HepG2 (cell line): ENCODE data around the gene NKAIN2. TPM values are rescaled to one million over a fixed set of nuclear protein-coding genes. Genes with fewer than 3 reads are reported as not detected.

ENCODE experiments used
- ATAC-seq: fragments of 200-7000 bp; cut with Tn5 transposase; 3 replicates; pipeline ENCODE4 v1.9.1; 2020; ENCODE audit warnings: mild to moderate bottlenecking, moderate library complexity
- BruUV-seq: library from RNA; stranded (reverse); fragments of 400-500 nt; replicated peaks from 2 replicates; lab custom pipeline; 2021; lab: Mats Ljungman, UMichigan
- CTCF ChIA-PET: fragments of 300-600 bp; formaldehyde crosslinking; extraction: SDS; loops from one replicate; lab custom pipeline; 2021; ENCODE audit warnings: low total read pairs, inconsistent platforms, low intra/inter-chr PET ratio; lab: Yijun Ruan, JAX
- POLR2A ChIA-PET: fragments of 350-600 bp; sonication (Branson Sonifier 250); formaldehyde crosslinking; loops from one replicate; lab custom pipeline; 2020; ENCODE audit warnings: antibody characterized with exemption, inconsistent platforms; lab: Yijun Ruan, JAX
- DNase-seq: peaks from one replicate; pipeline ENCODE4 v3.0.0-alpha.2; 2015; ENCODE audit warnings: low spot score
- FAIRE-seq: peaks from 3 replicates; lab custom pipeline; 2011; peaks lifted over from hg19 to GRCh38; lab: Jason Lieb, UNC
- H2AFZ ChIP-seq: one replicate; pipeline ENCODE4 v1.6.1; 2011; ENCODE audit warnings: low read length, inconsistent platforms
- H3K27ac ChIP-seq: fragments of 300-600 bp; 3 replicates; pipeline ENCODE4 v1.8.0; 2011; ENCODE audit warnings: mixed run types, mild to moderate bottlenecking, mixed read lengths, low read length, inconsistent platforms; ENCODE audit not compliant: insufficient read depth; ENCODE audit errors: extremely low read length
- H3K27me3 ChIP-seq, 2 experiments: fragments of 200-600 bp in 1 of 2; 2 replicates in 1 of 2; 3 replicates in 1 of 2; pipeline versions ENCODE4 v1.6.0 to v1.8.0; 2011; ENCODE audit warnings: low read length in 2 of 2, mild to moderate bottlenecking in 2 of 2, moderate library complexity in 2 of 2, inconsistent platforms in 1 of 2; ENCODE audit not compliant: insufficient read depth in 2 of 2, control insufficient read depth in 1 of 2
- H3K36me3 ChIP-seq, 2 experiments: fragments of 200-600 bp in 1 of 2; replicated peaks in 1 of 2; 2 replicates in 1 of 2; 3 replicates in 1 of 2; pipeline versions ENCODE4 v1.5.1 to v1.8.0; 2011; ENCODE audit warnings: low read length in 2 of 2, inconsistent platforms in 1 of 2; ENCODE audit not compliant: insufficient read depth in 2 of 2, control insufficient read depth in 1 of 2
- H3K4me1 ChIP-seq: 2 replicates; pipeline ENCODE4 v1.5.1; 2012; ENCODE audit warnings: low read length, inconsistent platforms; ENCODE audit not compliant: insufficient read depth
- H3K4me2 ChIP-seq: 2 replicates; pipeline ENCODE4 v1.6.0; 2011; ENCODE audit warnings: low read depth, low read length, inconsistent platforms
- H3K4me3 ChIP-seq, 3 experiments: fragments of 200-600 bp in 1 of 3; sonication (generic), shearing (Covaris generic) in 1 of 3; replicated peaks in 1 of 3; 2 replicates each; pipeline ENCODE4 v1.5.1; 2011 to 2016; ENCODE audit warnings: low read length in 3 of 3, inconsistent platforms in 2 of 3, low read depth in 2 of 3, mild to moderate bottlenecking in 2 of 3, control low read depth in 1 of 3, mixed read lengths in 1 of 3; ENCODE audit not compliant: insufficient read depth in 1 of 3
- H3K79me2 ChIP-seq: one replicate; pipeline ENCODE4 v1.6.1; 2011; ENCODE audit warnings: low read length, inconsistent platforms; ENCODE audit not compliant: insufficient read depth
- H3K9ac ChIP-seq: 2 replicates; pipeline ENCODE4 v1.6.0; 2011; ENCODE audit warnings: mild to moderate bottlenecking, low read depth, low read length, inconsistent platforms; ENCODE audit not compliant: insufficient read depth
- H3K9me3 ChIP-seq: 2 replicates; pipeline ENCODE4 v1.5.1; 2012; ENCODE audit warnings: mild to moderate bottlenecking, low read length
- H4K20me1 ChIP-seq: 2 replicates; pipeline ENCODE4 v1.6.0; 2011; ENCODE audit warnings: inconsistent platforms, mild to moderate bottlenecking, low read length, moderate library complexity; ENCODE audit not compliant: insufficient read depth
- FIP1L1 ChIP-seq: fragments of 200-400 bp; formaldehyde crosslinking; IDR thresholded peaks from 2 replicates; pipeline ENCODE4 v1.6.1; 2018; ENCODE audit warnings: low read depth, mild to moderate bottlenecking, low read length, moderate library complexity, borderline replicate concordance; ENCODE audit not compliant: insufficient read depth
- FOXJ3 ChIP-seq: sonication (generic); formaldehyde crosslinking; IDR thresholded peaks from 2 replicates; pipeline ENCODE4 v1.4.0; 2020; ENCODE audit warnings: missing genetic modification reagents, mild to moderate bottlenecking, borderline replicate concordance
- KDM1A ChIP-seq: IDR thresholded peaks from 2 replicates; pipeline ENCODE4 v1.6.1; 2016; ENCODE audit warnings: missing compliant biosample characterization
- MAFF ChIP-seq: IDR thresholded peaks from 2 replicates; pipeline ENCODE4 v1.6.1; 2011; ENCODE audit warnings: low read depth, low read length, improper control_type of control experiment
- MAFK ChIP-seq, 2 experiments: IDR thresholded peaks in 1 of 2; conservative IDR thresholded peaks in 1 of 2; 2 replicates each; pipeline ENCODE4 v1.6.1; 2011; ENCODE audit warnings: improper control_type of control experiment in 2 of 2, low read length in 2 of 2
- PCBP1 ChIP-seq: fragments of 200-400 bp; formaldehyde crosslinking; IDR thresholded peaks from 2 replicates; pipeline ENCODE4 v1.6.1; 2017; ENCODE audit warnings: mild to moderate bottlenecking, low read depth, low read length, borderline replicate concordance
- RELA ChIP-seq: sonication (generic); formaldehyde crosslinking; IDR thresholded peaks from 2 replicates; pipeline ENCODE4 v1.4.0; 2020; ENCODE audit warnings: missing genetic modification reagents
- SP5 ChIP-seq: IDR thresholded peaks from 2 replicates; pipeline ENCODE4 v1.6.1; 2016; ENCODE audit warnings: low read depth, borderline replicate concordance
- ZFP36 ChIP-seq: fragments of 150-350 bp; IDR thresholded peaks from 2 replicates; pipeline ENCODE4 v1.6.1; 2018; ENCODE audit warnings: borderline replicate concordance, low read length, low read depth; ENCODE audit not compliant: partially characterized antibody
- WGBS: methylation state at CpG from one replicate; pipeline ENCODE4 v1.1.6; 2017; ENCODE audit warnings: low lambda C conversion rate; 5-methylcytosine and 5-hydroxymethylcytosine counted together
- in situ Hi-C: cut with HindIII; loops from 2 replicates; pipeline ENCODE4 v1.10.0; 2017; ENCODE audit warnings: low pct_unique_long_range_greater_than_20kb; ENCODE audit not compliant: extremely low pct_ligation_motif_present
- intact Hi-C: fragments of 100-400 bp; cut with micrococcal nuclease; formaldehyde crosslinking; loops from one replicate; pipeline ENCODE4 v1.10.0; 2022; ENCODE audit not compliant: unreplicated experiment
- polyA plus RNA-seq, 8 experiments: library from polyadenylated mRNA; depleted of rRNA in 3 of 8; stranded (reverse) in 7 of 8; unstranded in 1 of 8; fragments of >200 nt; fragmentation: Illumina TruSeq in 4 of 8; extraction: Trizol in 4 of 8; gene quantifications; 2 replicates each; pipeline versions ENCODE4 v1.2.1 to v1.2.3, GENCODE V29; 2011 to 2016; ENCODE audit warnings: low read depth in 4 of 8, missing spikeins in 1 of 8, mixed read lengths in 1 of 8; ENCODE audit not compliant: insufficient read depth in 1 of 8
- total RNA-seq, 5 experiments: library from RNA; depleted of rRNA; stranded (reverse); fragments of >200 nt; fragmentation: Illumina TruSeq; extraction: Trizol; gene quantifications; 2 replicates each; pipeline ENCODE4 v1.2.3, GENCODE V29; 2016; ENCODE audit warnings: low read depth in 1 of 5
- TF ChIP-seq, protein P1 (sequence below): sonication (generic); formaldehyde crosslinking; IDR thresholded peaks from 2 replicates; pipeline ENCODE4 v1.9.0; 2021; ENCODE audit warnings: mild to moderate bottlenecking, missing genetic modification reagents

The NKAIN2 gene
- total and polyA plus RNA-seq, 2 of the 13 experiments (the other 11 are each of a cell fraction or from before 2014, with no cell fraction given), result not detected

DNA sequence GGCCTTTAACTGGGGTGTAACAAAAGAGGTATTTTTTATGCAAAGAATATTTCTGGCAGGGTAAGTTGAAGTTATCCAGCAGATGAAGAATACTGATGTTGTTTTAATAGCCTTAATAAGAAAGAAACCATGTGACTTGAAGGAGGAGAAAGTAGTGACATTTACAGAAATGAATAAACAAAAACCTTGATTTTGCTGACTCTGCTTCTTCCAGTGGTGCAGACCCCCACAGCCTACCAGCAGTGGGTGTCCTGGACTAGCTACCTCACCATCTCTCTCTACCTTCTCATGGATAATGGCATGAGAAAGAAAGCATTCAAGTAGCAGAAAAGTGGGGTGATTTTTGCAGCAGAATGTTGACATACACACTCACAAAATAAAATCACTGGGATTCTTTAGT is 996.0 kb downstream of the NKAIN2 start:
- DNase-seq, result no peak
- Histone ChIP-seq H3K27me3 (peaks cover 0 to 4% of the 10 kb centered on the region in 2 experiments; a peak in 1 of 5 replicates), H3K27ac (no peak overlapping the region), H2AFZ (no peak overlapping the region), H3K9ac (no peak overlapping the region), H3K79me2 (no peaks in the 10 kb centered on the region), H3K4me2 (no peak overlapping the region), H3K4me1 (no peaks in the 10 kb centered on the region), H3K4me3 (no peak overlapping the region), H4K20me1 (no peaks in the 10 kb centered on the region), H3K9me3 (no peaks in the 10 kb centered on the region), H3K36me3 (no peaks in the 10 kb centered on the region)
- intact Hi-C loops, result no loop called here
- BruUV-seq, result no TSS peak
- ChIA-PET CTCF (no interaction called here), POLR2A (no interaction called here)
- TF ChIP-seq PCBP1 (no peak), MAFK (conservative IDR thresholded peaks at IDR 0.05 in 1 of 2, IDR thresholded peaks at IDR 0.05 in 1 of 2; ENCODE audit: low read length in 2 of 2) (peak; percentile 80 to 90), MAFF (peak; percentile 82), SP5 (CRISPR knock-in tag) (no peak)
- no peak for FAIRE-seq
- ATAC-seq, result no peak
- in situ Hi-C loops, result loop anchor here (25.0 kb wide), 1 partner anchor 987 kb away; the partner anchor contains the start of gene NKAIN2

- in situ Hi-C loops, result no loop called here
- TF ChIP-seq RELA (no peak), FOXJ3 (no peak), ZFP36 (no peak), FIP1L1 (no peak), KDM1A (CRISPR knock-in tag) (no peak)
- TF ChIP-seq, protein P1, sequence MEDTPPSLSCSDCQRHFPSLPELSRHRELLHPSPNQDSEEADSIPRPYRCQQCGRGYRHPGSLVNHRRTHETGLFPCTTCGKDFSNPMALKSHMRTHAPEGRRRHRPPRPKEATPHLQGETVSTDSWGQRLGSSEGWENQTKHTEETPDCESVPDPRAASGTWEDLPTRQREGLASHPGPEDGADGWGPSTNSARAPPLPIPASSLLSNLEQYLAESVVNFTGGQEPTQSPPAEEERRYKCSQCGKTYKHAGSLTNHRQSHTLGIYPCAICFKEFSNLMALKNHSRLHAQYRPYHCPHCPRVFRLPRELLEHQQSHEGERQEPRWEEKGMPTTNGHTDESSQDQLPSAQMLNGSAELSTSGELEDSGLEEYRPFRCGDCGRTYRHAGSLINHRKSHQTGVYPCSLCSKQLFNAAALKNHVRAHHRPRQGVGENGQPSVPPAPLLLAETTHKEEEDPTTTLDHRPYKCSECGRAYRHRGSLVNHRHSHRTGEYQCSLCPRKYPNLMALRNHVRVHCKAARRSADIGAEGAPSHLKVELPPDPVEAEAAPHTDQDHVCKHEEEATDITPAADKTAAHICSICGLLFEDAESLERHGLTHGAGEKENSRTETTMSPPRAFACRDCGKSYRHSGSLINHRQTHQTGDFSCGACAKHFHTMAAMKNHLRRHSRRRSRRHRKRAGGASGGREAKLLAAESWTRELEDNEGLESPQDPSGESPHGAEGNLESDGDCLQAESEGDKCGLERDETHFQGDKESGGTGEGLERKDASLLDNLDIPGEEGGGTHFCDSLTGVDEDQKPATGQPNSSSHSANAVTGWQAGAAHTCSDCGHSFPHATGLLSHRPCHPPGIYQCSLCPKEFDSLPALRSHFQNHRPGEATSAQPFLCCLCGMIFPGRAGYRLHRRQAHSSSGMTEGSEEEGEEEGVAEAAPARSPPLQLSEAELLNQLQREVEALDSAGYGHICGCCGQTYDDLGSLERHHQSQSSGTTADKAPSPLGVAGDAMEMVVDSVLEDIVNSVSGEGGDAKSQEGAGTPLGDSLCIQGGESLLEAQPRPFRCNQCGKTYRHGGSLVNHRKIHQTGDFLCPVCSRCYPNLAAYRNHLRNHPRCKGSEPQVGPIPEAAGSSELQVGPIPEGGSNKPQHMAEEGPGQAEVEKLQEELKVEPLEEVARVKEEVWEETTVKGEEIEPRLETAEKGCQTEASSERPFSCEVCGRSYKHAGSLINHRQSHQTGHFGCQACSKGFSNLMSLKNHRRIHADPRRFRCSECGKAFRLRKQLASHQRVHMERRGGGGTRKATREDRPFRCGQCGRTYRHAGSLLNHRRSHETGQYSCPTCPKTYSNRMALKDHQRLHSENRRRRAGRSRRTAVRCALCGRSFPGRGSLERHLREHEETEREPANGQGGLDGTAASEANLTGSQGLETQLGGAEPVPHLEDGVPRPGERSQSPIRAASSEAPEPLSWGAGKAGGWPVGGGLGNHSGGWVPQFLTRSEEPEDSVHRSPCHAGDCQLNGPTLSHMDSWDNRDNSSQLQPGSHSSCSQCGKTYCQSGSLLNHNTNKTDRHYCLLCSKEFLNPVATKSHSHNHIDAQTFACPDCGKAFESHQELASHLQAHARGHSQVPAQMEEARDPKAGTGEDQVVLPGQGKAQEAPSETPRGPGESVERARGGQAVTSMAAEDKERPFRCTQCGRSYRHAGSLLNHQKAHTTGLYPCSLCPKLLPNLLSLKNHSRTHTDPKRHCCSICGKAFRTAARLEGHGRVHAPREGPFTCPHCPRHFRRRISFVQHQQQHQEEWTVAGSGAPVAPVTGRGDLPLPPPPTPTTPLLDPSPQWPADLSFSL (CRISPR knock-in tag), result no peak
- Histone ChIP-seq H3K9ac (no peak overlapping the region), H3K27ac (no peak overlapping the region), H2AFZ (no peak overlapping the region), H3K4me3 (no peak overlapping the region), H3K79me2 (no peaks in the 10 kb centered on the region), H3K9me3 (no peaks in the 10 kb centered on the region), H3K4me1 (no peaks in the 10 kb centered on the region), H3K4me2 (no peak overlapping the region), H3K27me3 (peaks cover 0 to 4% of the 10 kb centered on the region in 2 experiments; a peak in 1 of 5 replicates), H4K20me1 (no peaks in the 10 kb centered on the region), H3K36me3 (no peaks in the 10 kb centered on the region)
- WGBS, result 27% methylated on average over 6 of the region's 6 CpGs
- no TSS peak for BruUV-seq
- ChIA-PET CTCF (no interaction called here), POLR2A (no interaction called here)
- FAIRE-seq (no peak), DNase-seq (no peak), ATAC-seq (no peak)
- intact Hi-C loops, result no loop called here
Measured at GRCh38 chr6:124800222-124800621, 996.6 kb downstream of the NKAIN2 start.
